ENCODE measurements around the gene HIGD2A. TPM values are rescaled to one million over a fixed set of nuclear protein-coding genes. Genes with fewer than 3 reads are reported as not detected.
A peak's percentile ranks its signal among the peaks of the same experiment; 100 is the strongest.

HIGD2A gene
- total and polyA plus RNA-seq, 9 of the 15 experiments (the other 6 are each of a cell fraction or from before 2014, with no cell fraction given): 94.7 to 264 (median 163) TPM

GRCh38 chr5:176389135-176390123, 878 bp downstream of the HIGD2A start (continued):
- TF ChIP-seq ZBTB11 (CRISPR knock-in tag; IDR thresholded peaks at IDR 0.05) (peak in 1 of 3 experiments; percentile 97; a peak in 2 of 6 replicates), ARID3B (CRISPR knock-in tag; IDR thresholded peaks at IDR 0.05; ENCODE audit: borderline replicate concordance) (no peak), IRF1 (CRISPR knock-in tag; IDR thresholded peaks at IDR 0.05; ENCODE audit: borderline replicate concordance) (no peak), MBD1 (CRISPR knock-in tag; IDR thresholded peaks at IDR 0.05) (no peak), SUPT5H (IDR thresholded peaks at IDR 0.05) (peak; percentile 82), ZNF589 (CRISPR knock-in tag; IDR thresholded peaks at IDR 0.05; ENCODE audit: low read depth) (0 out of 2 replicates have a peak, but pooled peaks have one; percentile 40), NR4A1 (CRISPR knock-in tag; IDR thresholded peaks at IDR 0.05) (peak; percentile 42; the same call in 1 of the 2 replicates), NR4A1 (tag; IDR thresholded peaks at IDR 0.05) (no peak), RBBP5 (IDR thresholded peaks at IDR 0.05; ENCODE audit: borderline replicate concordance, insufficient read depth, low read length, poor library complexity, severe bottlenecking) (no peak), NBN (IDR thresholded peaks at IDR 0.05; ENCODE audit: low read depth) (peak; percentile 6; the same call in 1 of the 2 replicates), RNF219 (CRISPR knock-in tag; IDR thresholded peaks at IDR 0.05) (no peak), ZFPM2 (CRISPR knock-in tag; IDR thresholded peaks at IDR 0.05) (no peak), ETS1 (conservative IDR thresholded peaks at IDR 0.05; ENCODE audit: control insufficient read depth, low read depth, low read length) (peak; percentile 36; the same call in 1 of the 2 replicates)
